Measurements from ENCODE around the gene PPP3CA.
"Not testable (repeated sequence)": the region's sequence is repeated elsewhere in the genome, so short reads cannot be mapped to it uniquely, and the experiment has no call there.

The PPP3CA gene

GRCh38 chr4:101141230-101141629 is 206.1 kb downstream of the PPP3CA start:
- CTCF ChIA-PET, result no interaction called here
- Mint-ChIP-seq H3K4me1 (no peaks in the 10 kb centered on the region), H3K27ac (no peak overlapping the region)

GRCh38 chr4:101140228-101140627 is 207.1 kb downstream of the PPP3CA start:
- H3K27me3 Mint-ChIP-seq, result no peaks in the 10 kb centered on the region
- peaks cover under 1% of the 10 kb centered on the region for H3K36me3 Mint-ChIP-seq
- H3K27ac Mint-ChIP-seq, result no peak overlapping the region
- H3K4me3 Mint-ChIP-seq, result no peak overlapping the region
- CTCF ChIA-PET, result no interaction called here
- H3K9me3 Mint-ChIP-seq, result no peaks in the 10 kb centered on the region
- H3K4me1 Mint-ChIP-seq, result peaks cover 9% of the 10 kb centered on the region
- no peak for DNase-seq

More at GRCh38 chr4:101141230-101141629, 206.1 kb downstream of the PPP3CA start:
- Mint-ChIP-seq H3K9me3 (no peaks in the 10 kb centered on the region), H3K27me3 (no peaks in the 10 kb centered on the region), H3K4me3 (no peak overlapping the region), H3K36me3 (peaks cover 3% of the 10 kb centered on the region)
- DNase-seq, result no peak

- Mint-ChIP-seq H3K4me3 (no peak overlapping the region), H3K4me1 (peaks cover 12% of the 10 kb centered on the region), H3K9me3 (peaks cover 3% of the 10 kb centered on the region), H3K36me3 (peaks cover 2% of the 10 kb centered on the region), H3K27ac (no peak overlapping the region), H3K27me3 (no peaks in the 10 kb centered on the region)
- CTCF ChIA-PET, result no interaction called here
- no peak for DNase-seq
These were observed 210.7 kb downstream of the PPP3CA start for GRCh38 chr4:101136373-101137370.

GRCh38 chr4:101135371-101136010 is 211.8 kb downstream of the PPP3CA start:
- CTCF ChIA-PET, result no interaction called here
- no peak overlapping the region for H3K4me3 Mint-ChIP-seq
- peaks cover 12% of the 10 kb centered on the region for H3K4me1 Mint-ChIP-seq
- H3K9me3 Mint-ChIP-seq, result peaks cover 4% of the 10 kb centered on the region
- H3K36me3 Mint-ChIP-seq, result peaks cover 2% of the 10 kb centered on the region
- no peak for DNase-seq
- H3K27me3 Mint-ChIP-seq, result no peaks in the 10 kb centered on the region
- no peak overlapping the region for H3K27ac Mint-ChIP-seq

GRCh38 chr4:101131058-101131457 is 216.3 kb downstream of the PPP3CA start:
- H3K36me3 Mint-ChIP-seq, H3K27me3 Mint-ChIP-seq, CTCF ChIA-PET, H3K4me3 Mint-ChIP-seq, H3K27ac Mint-ChIP-seq, H3K9me3 Mint-ChIP-seq, DNase-seq: not testable (repeated sequence)
- H3K4me1 Mint-ChIP-seq, result peaks cover 14% of the 10 kb centered on the region

- H3K9me3 Mint-ChIP-seq, DNase-seq, H3K36me3 Mint-ChIP-seq, H3K27me3 Mint-ChIP-seq, H3K27ac Mint-ChIP-seq, H3K4me3 Mint-ChIP-seq, H3K4me1 Mint-ChIP-seq: not testable (repeated sequence)
- CTCF ChIA-PET, result interaction anchor here (0.5 kb wide), 1 partner anchor 483 kb away, joined by 3 read pairs; no protein-coding TSS in a partner anchor
These were observed 218.4 kb downstream of the PPP3CA start for GRCh38 chr4:101128898-101129297.

- Mint-ChIP-seq H3K27me3 (no peaks in the 10 kb centered on the region), H3K4me3 (no peak overlapping the region), H3K4me1 (peaks cover 7% of the 10 kb centered on the region), H3K27ac (no peak overlapping the region), H3K36me3 (peaks cover 6% of the 10 kb centered on the region), H3K9me3 (peaks cover 8% of the 10 kb centered on the region)
- CTCF ChIA-PET, result interaction anchor here (0.5 kb wide), 1 partner anchor 483 kb away, joined by 3 read pairs; no protein-coding TSS in a partner anchor
- DNase-seq, result no peak
These were observed 218.9 kb downstream of the PPP3CA start for GRCh38 chr4:101128473-101128872.

- Mint-ChIP-seq H3K4me1 (peaks cover 11% of the 10 kb centered on the region), H3K4me3 (no peak overlapping the region), H3K36me3 (peaks cover 6% of the 10 kb centered on the region), H3K27ac (no peak overlapping the region), H3K9me3 (peaks cover 7% of the 10 kb centered on the region), H3K27me3 (no peaks in the 10 kb centered on the region)
- no peak for DNase-seq
- CTCF ChIA-PET, result no interaction called here
These were observed 220.0 kb downstream of the PPP3CA start for GRCh38 chr4:101127176-101127790.

GRCh38 chr4:101126059-101126458 is 221.3 kb downstream of the PPP3CA start:
- CTCF ChIA-PET, result no interaction called here
- Mint-ChIP-seq H3K4me3 (no peak overlapping the region), H3K4me1 (peaks cover 11% of the 10 kb centered on the region), H3K36me3 (peaks cover 6% of the 10 kb centered on the region), H3K27me3 (no peaks in the 10 kb centered on the region), H3K27ac (no peak overlapping the region), H3K9me3 (peaks cover 4% of the 10 kb centered on the region)
- DNase-seq, result no peak

GRCh38 chr4:101125045-101125942 is 222.0 kb downstream of the PPP3CA start:
- H3K9me3 Mint-ChIP-seq, result peaks cover 4% of the 10 kb centered on the region
- no peak overlapping the region for H3K4me3 Mint-ChIP-seq
- H3K27ac Mint-ChIP-seq, result no peak overlapping the region
- H3K27me3 Mint-ChIP-seq, result no peaks in the 10 kb centered on the region
- CTCF ChIA-PET, result no interaction called here
- no peak for DNase-seq
- peaks cover 11% of the 10 kb centered on the region for H3K4me1 Mint-ChIP-seq
- peaks cover 5% of the 10 kb centered on the region for H3K36me3 Mint-ChIP-seq

GRCh38 chr4:101123231-101123630 is 224.1 kb downstream of the PPP3CA start:
- no peak for DNase-seq
- CTCF ChIA-PET, result no interaction called here
- H3K36me3 Mint-ChIP-seq, result no peaks in the 10 kb centered on the region
- peaks cover 11% of the 10 kb centered on the region for H3K4me1 Mint-ChIP-seq
- no peak overlapping the region for H3K27ac Mint-ChIP-seq
- H3K4me3 Mint-ChIP-seq, result no peak overlapping the region
- no peaks in the 10 kb centered on the region for H3K27me3 Mint-ChIP-seq
- no peaks in the 10 kb centered on the region for H3K9me3 Mint-ChIP-seq

- no peaks in the 10 kb centered on the region for H3K27me3 Mint-ChIP-seq
- H3K27ac Mint-ChIP-seq, result no peak overlapping the region
- no peaks in the 10 kb centered on the region for H3K36me3 Mint-ChIP-seq
- DNase-seq, result no peak
- CTCF ChIA-PET, result no interaction called here
- H3K9me3 Mint-ChIP-seq, result no peaks in the 10 kb centered on the region
- peaks cover 8% of the 10 kb centered on the region for H3K4me1 Mint-ChIP-seq
- no peak overlapping the region for H3K4me3 Mint-ChIP-seq
These were observed 225.3 kb downstream of the PPP3CA start for GRCh38 chr4:101122019-101122418.

- no peak for DNase-seq
- peaks cover 5% of the 10 kb centered on the region for H3K4me1 Mint-ChIP-seq
- CTCF ChIA-PET, result no interaction called here
- H3K27ac Mint-ChIP-seq, result no peak overlapping the region
- no peaks in the 10 kb centered on the region for H3K9me3 Mint-ChIP-seq
- H3K4me3 Mint-ChIP-seq, result no peak overlapping the region
- H3K27me3 Mint-ChIP-seq, result no peaks in the 10 kb centered on the region
- no peaks in the 10 kb centered on the region for H3K36me3 Mint-ChIP-seq
These were observed 228.2 kb downstream of the PPP3CA start for GRCh38 chr4:101119141-101119540.

- DNase-seq, result no peak
- Mint-ChIP-seq H3K4me3 (no peak overlapping the region), H3K4me1 (peaks cover 5% of the 10 kb centered on the region), H3K27ac (no peak overlapping the region), H3K9me3 (no peaks in the 10 kb centered on the region), H3K27me3 (no peaks in the 10 kb centered on the region), H3K36me3 (peaks cover 2% of the 10 kb centered on the region)
- CTCF ChIA-PET, result no interaction called here
These were observed 228.7 kb downstream of the PPP3CA start for GRCh38 chr4:101118617-101119016.

Measured in activated naive CD4-positive, alpha-beta T cell treated with anti-CD3 and anti-CD28 coated beads, Interleukin-2, amount 10 ng/mL, durations not matched to agents 7 days and 5 days (primary cell).